M059J (cell line): ENCODE results near the gene VWA8. TPM values are rescaled to one million over a fixed set of nuclear protein-coding genes. Genes with fewer than 3 reads are reported as not detected.
A peak's percentile ranks its signal among the peaks of the same experiment; 100 is the strongest.
"Not testable (repeated sequence)": the region's sequence is repeated elsewhere in the genome, so short reads cannot be mapped to it uniquely, and the experiment has no call there.

Experiments
- DNase-seq: peaks from one replicate; pipeline ENCODE4 v3.0.0-alpha.2; 2012; ENCODE audit warnings: low read depth
- total RNA-seq: library from RNA; depleted of rRNA; stranded (reverse); fragments of >200 nt; shearing (Covaris generic); gene quantifications from 2 replicates; pipeline ENCODE4 v1.2.3, GENCODE V29; 2014

VWA8 gene
- total RNA-seq, 1 experiment from 2014 or later, result 10.4 TPM

- DNase-seq, result not testable (repeated sequence)
These were observed 313.1 kb downstream of the VWA8 start for GRCh38 chr13:41647699-41648313.

DNA sequence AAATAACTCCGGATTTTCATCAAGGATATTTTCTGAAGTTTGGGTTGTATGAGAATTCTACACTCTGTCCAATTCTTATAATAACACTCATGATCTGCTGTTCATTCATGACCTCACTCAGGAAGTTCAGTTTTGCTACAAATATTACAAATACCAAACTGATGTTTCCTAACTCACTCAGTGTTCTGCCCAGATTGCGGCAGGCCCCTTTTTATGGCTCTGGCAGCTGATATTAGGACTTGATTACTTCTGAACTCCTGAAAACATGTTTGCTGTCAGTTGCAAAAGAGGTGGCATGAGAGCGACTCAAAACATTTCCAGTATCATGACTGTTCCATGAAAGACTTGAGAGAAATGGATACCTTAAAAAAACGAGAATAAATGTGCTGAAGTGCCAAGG lies 315.6 kb downstream of the VWA8 start:
- DNase-seq, result peak; percentile 53

- DNase-seq, result no peak
These were observed 316.2 kb downstream of the VWA8 start for GRCh38 chr13:41644742-41645141.

GRCh38 chr13:41643507-41643906 lies 317.4 kb downstream of the VWA8 start:
- DNase-seq, result no peak

DNA sequence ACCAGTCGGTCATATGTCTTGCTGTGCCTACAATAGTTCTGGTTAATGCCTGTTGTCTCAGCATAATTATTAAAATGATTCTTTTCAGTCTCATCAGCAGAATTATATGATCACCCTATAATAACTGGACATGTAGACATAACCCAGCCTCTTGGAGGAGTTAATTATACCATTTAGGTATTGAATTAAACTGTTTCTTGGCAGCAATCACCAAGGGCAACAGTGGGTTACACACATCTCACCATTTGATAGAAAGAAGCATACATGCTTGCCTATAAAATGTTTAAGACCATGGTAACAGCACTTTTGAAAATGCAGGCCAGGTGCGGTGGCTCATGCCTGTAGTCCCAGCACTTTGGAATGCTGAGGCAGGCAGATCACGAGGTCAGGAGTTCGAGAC lies 318.9 kb downstream of the VWA8 start:
- DNase-seq, result no peak

DNA sequence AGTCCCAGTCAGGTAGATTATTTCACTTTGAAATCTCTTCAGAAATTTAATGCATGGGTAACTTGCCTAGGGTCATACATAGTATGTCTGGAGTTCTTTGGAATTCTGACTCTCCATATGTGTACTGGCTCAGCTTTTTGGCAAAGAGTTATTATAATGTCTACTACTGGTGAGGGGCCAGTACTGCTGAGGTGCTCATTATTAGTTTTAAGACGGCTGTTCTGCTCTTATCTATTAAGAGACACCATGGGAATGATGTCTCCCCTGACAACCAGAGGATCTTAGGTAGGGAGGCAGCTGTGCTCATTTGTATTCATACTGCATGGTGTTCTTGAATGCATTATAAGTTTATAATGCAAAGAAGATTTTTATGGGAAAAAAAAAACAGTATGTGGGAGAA lies 319.5 kb downstream of the VWA8 start:
- DNase-seq, result no peak

DNA sequence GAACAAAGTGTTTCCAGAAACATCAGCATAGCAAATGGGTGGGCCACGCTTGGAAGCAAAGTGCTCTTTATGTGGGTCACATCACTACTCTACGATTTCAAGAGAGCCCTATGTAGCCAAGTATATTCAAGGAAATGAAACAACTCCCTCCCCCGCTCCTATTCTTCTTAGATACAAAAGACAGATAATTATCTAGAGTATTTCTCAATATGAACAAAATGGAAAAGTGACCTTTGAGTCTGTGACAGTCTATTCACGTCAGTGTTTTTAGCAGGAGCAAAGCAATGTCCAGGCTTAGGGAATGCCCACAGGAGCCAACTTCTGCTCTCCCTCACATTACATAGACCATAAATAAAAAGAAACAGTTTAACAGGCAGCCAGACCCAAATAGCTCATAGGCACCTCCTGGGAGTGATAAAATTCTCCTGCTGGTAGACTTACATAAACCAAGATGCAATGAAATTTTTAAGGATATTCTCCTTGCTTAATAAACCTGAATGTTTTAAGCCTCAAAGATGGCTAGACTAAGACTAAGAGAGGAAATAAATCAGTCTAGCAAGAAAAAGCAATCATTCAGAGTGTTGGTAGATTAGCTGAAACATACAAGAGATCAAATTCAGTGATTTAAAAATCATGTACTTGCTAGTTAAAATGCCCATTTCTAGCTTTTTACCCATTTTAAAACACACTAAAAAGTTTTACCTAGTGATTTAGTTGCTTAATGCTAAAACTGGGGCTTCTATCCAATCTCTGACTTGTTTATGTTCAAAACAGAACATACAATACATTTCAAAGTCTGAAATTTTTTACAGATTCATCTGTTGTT lies 320.7 kb downstream of the VWA8 start:
- no peak for DNase-seq

- no peak for DNase-seq
These were observed 321.5 kb downstream of the VWA8 start for GRCh38 chr13:41639237-41639904.

- DNase-seq, result no peak
These were observed 323.3 kb downstream of the VWA8 start for GRCh38 chr13:41637586-41637985.

DNA sequence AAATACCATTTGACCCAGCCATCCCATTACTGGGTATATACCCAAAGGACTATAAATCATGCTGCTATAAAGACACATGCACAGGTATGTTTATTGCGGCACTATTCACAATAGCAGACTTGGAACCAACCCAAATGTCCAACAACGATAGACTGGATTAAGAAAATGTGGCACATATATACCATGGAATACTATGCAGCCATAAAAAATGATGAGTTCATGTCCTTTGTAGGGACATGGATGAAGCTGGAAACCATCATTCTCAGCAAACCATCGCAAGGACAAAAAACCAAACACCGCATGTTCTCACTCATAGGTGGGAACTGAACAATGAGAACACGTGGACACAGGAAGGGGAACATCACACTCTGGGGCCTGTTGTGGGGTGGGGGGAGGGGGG lies 323.9 kb downstream of the VWA8 start:
- DNase-seq, result not testable (repeated sequence)

- DNase-seq, result not testable (repeated sequence)
These were observed 324.3 kb downstream of the VWA8 start for GRCh38 chr13:41636590-41636989.

GRCh38 chr13:41634407-41634806 lies 326.5 kb downstream of the VWA8 start:
- no peak for DNase-seq

DNA sequence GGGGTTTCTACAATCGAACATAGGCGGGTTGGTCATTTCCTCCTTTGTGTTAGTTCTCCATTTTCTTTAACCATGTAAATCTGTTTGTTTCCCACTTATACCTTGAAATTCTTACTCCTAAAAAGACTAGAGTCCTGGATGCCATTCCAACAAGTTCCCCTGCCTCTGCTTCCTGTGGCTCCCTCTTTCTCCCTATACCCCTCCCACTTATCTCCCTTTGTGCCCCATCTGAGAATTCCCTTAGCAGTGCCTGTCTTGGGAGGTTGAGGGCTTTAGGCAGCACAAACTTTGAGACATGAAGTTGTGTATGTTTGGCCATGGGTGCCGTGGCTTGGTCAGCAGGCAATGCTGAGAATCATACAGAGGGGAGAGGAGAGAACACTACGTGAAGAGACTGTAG lies 327.1 kb downstream of the VWA8 start:
- no peak for DNase-seq

GRCh38 chr13:41631296-41631965 lies 329.5 kb downstream of the VWA8 start:
- DNase-seq, result peak; percentile 25

DNA sequence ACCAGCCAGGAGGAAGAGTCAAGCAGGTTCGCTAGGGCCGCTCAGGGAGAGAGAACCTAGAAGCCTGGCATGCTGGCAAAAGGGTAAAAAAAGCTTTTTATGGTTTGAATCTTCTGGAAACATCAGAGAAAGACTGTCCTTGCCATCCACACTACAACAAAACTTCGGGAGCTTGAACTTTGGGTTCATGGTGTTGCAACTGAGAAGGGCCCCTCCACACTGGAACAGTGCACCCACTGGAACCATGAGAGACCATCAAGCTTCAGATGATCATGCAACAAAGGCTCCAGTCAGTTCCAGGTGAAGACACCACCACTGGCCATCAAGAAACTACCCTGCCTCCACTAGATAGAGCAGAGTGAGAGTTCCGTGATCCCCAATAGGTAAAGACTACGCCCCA lies 333.5 kb downstream of the VWA8 start:
- no peak for DNase-seq

DNA sequence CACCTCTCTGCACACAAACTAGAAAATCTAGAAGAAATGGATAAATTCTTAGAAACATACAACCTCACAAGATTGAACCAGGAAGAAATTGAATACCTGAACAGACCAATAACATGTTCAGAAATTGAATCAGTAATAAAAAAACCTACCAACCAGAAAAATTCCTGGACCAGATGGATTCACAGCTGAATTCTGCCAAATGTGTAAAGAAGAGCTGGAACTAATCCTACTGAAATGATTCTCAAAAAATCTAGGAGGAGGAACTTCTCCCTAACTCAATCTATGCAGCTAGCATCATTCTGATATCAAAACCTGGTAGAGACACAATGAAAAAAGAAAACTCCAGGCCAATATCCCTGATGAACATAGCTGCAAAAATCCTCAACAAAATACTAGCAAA lies 336.9 kb downstream of the VWA8 start:
- DNase-seq, result no peak

GRCh38 chr13:41622432-41623429 lies 338.2 kb downstream of the VWA8 start:
- peak; percentile 47 for DNase-seq

- no peak for DNase-seq
These were observed 339.0 kb downstream of the VWA8 start for GRCh38 chr13:41621716-41622431.

GRCh38 chr13:41617633-41618032 lies 343.3 kb downstream of the VWA8 start:
- DNase-seq, result not testable (repeated sequence)

DNA sequence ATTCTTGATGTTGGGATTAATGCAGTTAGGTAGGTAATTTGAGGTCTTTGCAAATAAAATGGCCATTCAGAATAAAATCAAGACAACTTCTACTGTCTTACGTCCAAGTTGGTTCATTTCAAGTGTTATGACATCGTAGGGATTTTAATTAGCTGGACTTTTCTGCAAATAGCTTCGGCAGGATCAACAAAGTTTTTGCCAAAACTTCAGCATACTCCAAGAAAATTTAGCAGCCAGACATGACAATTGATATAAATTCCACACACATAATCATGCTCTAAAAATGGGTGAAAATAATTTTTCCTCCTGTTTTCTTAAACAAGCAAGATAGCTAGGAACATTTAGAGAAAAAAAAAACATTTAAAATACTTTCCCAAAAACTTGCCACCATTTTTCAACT lies 344.8 kb downstream of the VWA8 start:
- no peak for DNase-seq

DNA sequence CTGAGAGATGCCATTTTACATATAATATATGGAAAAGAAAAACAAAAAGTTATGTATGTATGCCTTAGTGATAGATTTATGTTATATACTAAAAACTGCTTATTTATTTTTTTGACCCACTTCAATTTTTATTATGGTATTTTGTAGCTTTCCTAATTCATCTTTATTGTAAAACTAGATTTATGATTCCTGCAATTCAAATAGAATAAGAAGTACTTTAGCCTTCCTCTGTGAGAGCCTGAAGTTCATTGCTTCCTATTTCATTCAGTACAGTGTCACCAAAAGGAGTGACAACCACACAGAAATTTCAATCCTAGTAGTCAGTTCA lies 345.4 kb downstream of the VWA8 start:
- no peak for DNase-seq
